ENCODE data around the gene BGLAP. TPM values are rescaled to one million over a fixed set of nuclear protein-coding genes. Genes with fewer than 3 reads are reported as not detected.

The BGLAP gene
- total RNA-seq, 2 donors from 2014 or later: 1.2 to 2.2 TPM

DNA sequence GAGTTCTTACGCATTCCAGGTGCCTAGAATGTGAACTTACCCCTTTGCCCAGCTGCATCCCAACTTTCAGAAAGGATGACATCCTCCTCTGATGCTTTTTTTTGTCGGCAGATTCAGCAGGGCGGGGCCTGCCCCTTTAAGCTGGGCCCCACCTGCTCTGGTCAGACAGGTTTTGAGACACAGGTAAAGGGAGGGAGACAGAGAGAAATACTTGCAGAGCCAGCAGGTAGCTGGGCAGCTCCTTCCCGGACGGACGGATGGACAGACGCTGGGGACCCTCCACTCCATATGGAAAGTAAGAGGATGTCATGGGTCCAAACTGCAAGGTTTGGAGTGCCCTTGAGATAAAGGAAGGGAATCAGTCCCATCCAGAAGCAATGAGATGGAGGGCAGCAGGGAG lies 42.1 kb downstream of the BGLAP start, which contains the start of gene TMEM79:
Gene TMEM79 (plus strand): TSS at position 214 of the 400 bp plus-strand sequence. CDS start 902 bp downstream, outside the sequence.
- peaks cover 14% of the 10 kb centered on the region for H3K4me1 ChIP-seq

GRCh38 chr1:156284757-156285156 lies 42.8 kb downstream of the BGLAP start:
- intact Hi-C loops (cut with DNase I): no loop called here
- TF ChIP-seq, protein P1, sequence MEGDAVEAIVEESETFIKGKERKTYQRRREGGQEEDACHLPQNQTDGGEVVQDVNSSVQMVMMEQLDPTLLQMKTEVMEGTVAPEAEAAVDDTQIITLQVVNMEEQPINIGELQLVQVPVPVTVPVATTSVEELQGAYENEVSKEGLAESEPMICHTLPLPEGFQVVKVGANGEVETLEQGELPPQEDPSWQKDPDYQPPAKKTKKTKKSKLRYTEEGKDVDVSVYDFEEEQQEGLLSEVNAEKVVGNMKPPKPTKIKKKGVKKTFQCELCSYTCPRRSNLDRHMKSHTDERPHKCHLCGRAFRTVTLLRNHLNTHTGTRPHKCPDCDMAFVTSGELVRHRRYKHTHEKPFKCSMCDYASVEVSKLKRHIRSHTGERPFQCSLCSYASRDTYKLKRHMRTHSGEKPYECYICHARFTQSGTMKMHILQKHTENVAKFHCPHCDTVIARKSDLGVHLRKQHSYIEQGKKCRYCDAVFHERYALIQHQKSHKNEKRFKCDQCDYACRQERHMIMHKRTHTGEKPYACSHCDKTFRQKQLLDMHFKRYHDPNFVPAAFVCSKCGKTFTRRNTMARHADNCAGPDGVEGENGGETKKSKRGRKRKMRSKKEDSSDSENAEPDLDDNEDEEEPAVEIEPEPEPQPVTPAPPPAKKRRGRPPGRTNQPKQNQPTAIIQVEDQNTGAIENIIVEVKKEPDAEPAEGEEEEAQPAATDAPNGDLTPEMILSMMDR (IDR thresholded peaks at IDR 0.05): no peak
- Histone ChIP-seq H3K9me3 (no peaks in the 10 kb centered on the region), H3K27ac (no peak overlapping the region), H3K4me1 (peaks cover 14% of the 10 kb centered on the region), H3K9ac (ENCODE audit: low read depth in 2 of 2, low read length in 2 of 2) (peak overlapping the region in 1 of 2 donors; percentile 31), H3K4me3 (no peak overlapping the region), H3K27me3 (no peaks in the 10 kb centered on the region), H3K36me3 (no peaks in the 10 kb centered on the region)
- DNase-seq: no peak

More for the DNA sequence above, 42.1 kb downstream of the BGLAP start, which contains the start of gene TMEM79:
- TF ChIP-seq, protein P1 (IDR thresholded peaks at IDR 0.05): no peak
- intact Hi-C loops (cut with DNase I): no loop called here
- Histone ChIP-seq H3K9ac (ENCODE audit: low read depth in 2 of 2, low read length in 2 of 2) (peak within 1 kb of the TSS; percentile 64 to 77), H3K27me3 (no peaks in the 10 kb centered on the region), H3K36me3 (no peaks in the 10 kb centered on the region), H3K4me3 (peak within 1 kb of the TSS; percentile 86), H3K9me3 (no peaks in the 10 kb centered on the region), H3K27ac (peak within 1 kb of the TSS; percentile 91)
- peak; percentile 44 for DNase-seq

DNA sequence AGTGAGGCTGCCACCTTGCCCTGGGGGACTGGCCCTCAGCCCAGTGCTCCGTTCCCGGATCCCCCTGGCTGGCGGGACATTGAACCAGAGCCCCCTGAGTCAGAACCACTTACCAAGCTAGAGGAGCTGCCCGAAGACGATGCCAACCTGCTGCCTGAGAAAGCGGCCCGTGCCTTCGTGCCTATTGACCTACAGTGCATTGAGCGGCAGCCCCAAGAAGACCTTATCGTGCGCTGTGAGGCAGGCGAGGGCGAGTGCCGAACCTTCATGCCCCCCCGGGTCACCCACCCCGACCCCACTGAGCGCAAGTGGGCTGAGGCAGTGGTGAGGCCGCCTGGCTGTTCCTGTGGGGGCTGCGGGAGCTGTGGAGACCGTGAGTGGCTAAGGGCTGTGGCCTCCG lies 43.5 kb downstream of the BGLAP start:
- H3K27me3 ChIP-seq: no peaks in the 10 kb centered on the region
- DNase-seq: no peak

DNA sequence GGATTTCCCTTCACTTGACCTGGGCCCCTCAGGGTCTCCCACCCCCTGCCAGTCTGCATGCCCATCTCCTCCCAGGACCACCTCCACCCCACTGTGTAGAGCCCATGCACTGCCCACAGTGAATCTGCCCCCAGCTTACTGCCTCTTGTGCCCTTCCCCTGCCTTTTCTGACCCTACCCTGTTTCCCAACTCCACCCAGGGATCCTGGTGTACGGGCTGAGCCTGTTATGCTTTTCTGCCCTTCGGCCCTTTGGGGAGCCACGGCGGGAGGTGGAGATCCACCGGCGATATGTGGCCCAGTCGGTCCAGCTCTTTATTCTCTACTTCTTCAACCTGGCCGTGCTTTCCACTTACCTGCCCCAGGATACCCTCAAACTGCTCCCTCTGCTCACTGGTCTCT lies 44.1 kb downstream of the BGLAP start:
- TF ChIP-seq, protein P1 (IDR thresholded peaks at IDR 0.05): no peak
- Histone ChIP-seq H3K4me3 (no peak overlapping the region), H3K27me3 (no peaks in the 10 kb centered on the region), H3K27ac (no peak overlapping the region), H3K36me3 (no peaks in the 10 kb centered on the region), H3K4me1 (peaks cover 7% of the 10 kb centered on the region), H3K9ac (ENCODE audit: low read depth in 2 of 2, low read length in 2 of 2) (no peak overlapping the region), H3K9me3 (no peaks in the 10 kb centered on the region)
- intact Hi-C loops (cut with DNase I): no loop called here
- no peak for DNase-seq

More for the DNA sequence above, 43.5 kb downstream of the BGLAP start:
- Histone ChIP-seq H3K36me3 (no peaks in the 10 kb centered on the region), H3K4me1 (peaks cover 13% of the 10 kb centered on the region), H3K9me3 (no peaks in the 10 kb centered on the region), H3K9ac (ENCODE audit: low read depth in 2 of 2, low read length in 2 of 2) (no peak overlapping the region), H3K27ac (no peak overlapping the region), H3K4me3 (no peak overlapping the region)
- TF ChIP-seq, protein P1 (IDR thresholded peaks at IDR 0.05): no peak
- intact Hi-C loops (cut with DNase I): no loop called here

DNA sequence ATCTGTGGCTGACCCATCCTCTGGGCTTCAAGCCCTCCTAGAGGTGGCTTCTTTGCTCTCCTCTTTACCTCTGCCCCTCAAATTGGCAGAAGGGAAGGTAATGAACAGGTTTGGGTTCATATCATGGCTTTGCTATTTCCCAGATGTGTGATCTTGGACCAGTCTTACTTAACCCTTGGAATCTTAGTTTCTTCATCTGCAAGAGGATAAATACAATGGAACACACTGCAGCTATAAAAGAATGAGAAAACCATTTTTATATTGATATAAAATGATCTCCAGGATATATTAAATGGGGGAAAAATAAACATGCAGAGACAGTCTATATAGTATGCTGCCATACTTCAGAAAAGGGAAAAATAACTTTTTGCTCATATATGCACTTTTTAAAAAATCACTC lies 47.9 kb downstream of the BGLAP start:
- H3K27ac ChIP-seq: no peak overlapping the region
- H3K9me3 ChIP-seq: no peaks in the 10 kb centered on the region
- no peaks in the 10 kb centered on the region for H3K36me3 ChIP-seq
- TF ChIP-seq, protein P1 (IDR thresholded peaks at IDR 0.05): no peak
- no peak overlapping the region for H3K9ac ChIP-seq (ENCODE audit: low read depth in 2 of 2, low read length in 2 of 2)
- no peaks in the 10 kb centered on the region for H3K27me3 ChIP-seq
- intact Hi-C loops (cut with DNase I): no loop called here
- DNase-seq: no peak
- H3K4me1 ChIP-seq: peaks cover 6% of the 10 kb centered on the region
- H3K4me3 ChIP-seq: no peak overlapping the region

Data from colonic mucosa (tissue), 4 donors.